Measurements from ENCODE around the gene STMN3.
"Not testable (repeated sequence)": the region's sequence is repeated elsewhere in the genome, so short reads cannot be mapped to it uniquely, and the experiment has no call there.

STMN3 gene

GRCh38 chr20:63678667-63679465 is 25.6 kb upstream of the STMN3 start:
- no peak for DNase-seq (ENCODE audit: extremely low read depth in 1 of 2, low read depth in 1 of 2)

- no peak for DNase-seq (ENCODE audit: extremely low read depth in 1 of 2, low read depth in 1 of 2)
These were observed 24.8 kb upstream of the STMN3 start for GRCh38 chr20:63678071-63678470.

GRCh38 chr20:63675681-63676368 is 22.6 kb upstream of the STMN3 start:
- no peak for DNase-seq (ENCODE audit: extremely low read depth in 1 of 2, low read depth in 1 of 2)

- DNase-seq (ENCODE audit: extremely low read depth in 1 of 2, low read depth in 1 of 2) = no peak
These were observed 20.7 kb upstream of the STMN3 start for GRCh38 chr20:63673951-63674350.

GRCh38 chr20:63672666-63673065 is 19.4 kb upstream of the STMN3 start:
- no peak for DNase-seq (ENCODE audit: extremely low read depth in 1 of 2, low read depth in 1 of 2)

GRCh38 chr20:63671695-63672094 is 18.5 kb upstream of the STMN3 start:
- not testable (repeated sequence) for DNase-seq (ENCODE audit: extremely low read depth in 1 of 2, low read depth in 1 of 2)

GRCh38 chr20:63668351-63668750 is 15.1 kb upstream of the STMN3 start:
- DNase-seq (ENCODE audit: extremely low read depth in 1 of 2, low read depth in 1 of 2) = no peak

GRCh38 chr20:63667858-63668257 is 14.6 kb upstream of the STMN3 start:
- no peak for DNase-seq (ENCODE audit: extremely low read depth in 1 of 2, low read depth in 1 of 2)

- DNase-seq (ENCODE audit: extremely low read depth in 1 of 2, low read depth in 1 of 2) = no peak
These were observed 12.5 kb upstream of the STMN3 start for GRCh38 chr20:63665708-63666107.

GRCh38 chr20:63664861-63665594 is 11.8 kb upstream of the STMN3 start:
- no peak for DNase-seq (ENCODE audit: extremely low read depth in 1 of 2, low read depth in 1 of 2)

GRCh38 chr20:63664143-63664851 is 11.1 kb upstream of the STMN3 start:
- no peak for DNase-seq (ENCODE audit: extremely low read depth in 1 of 2, low read depth in 1 of 2)

GRCh38 chr20:63663332-63664066 is 10.3 kb upstream of the STMN3 start:
- DNase-seq (ENCODE audit: extremely low read depth in 1 of 2, low read depth in 1 of 2) = no peak

GRCh38 chr20:63662813-63663189 is 9.6 kb upstream of the STMN3 start:
- no peak for DNase-seq (ENCODE audit: extremely low read depth in 1 of 2, low read depth in 1 of 2)

- DNase-seq (ENCODE audit: extremely low read depth in 1 of 2, low read depth in 1 of 2) = no peak
These were observed 9.0 kb upstream of the STMN3 start for GRCh38 chr20:63661959-63662812.

- DNase-seq (ENCODE audit: extremely low read depth in 1 of 2, low read depth in 1 of 2) = no peak
These were observed 7.9 kb upstream of the STMN3 start for GRCh38 chr20:63661108-63661507.

- no peak for DNase-seq (ENCODE audit: extremely low read depth in 1 of 2, low read depth in 1 of 2)
These were observed 7.4 kb upstream of the STMN3 start for GRCh38 chr20:63660622-63661021.

- not testable (repeated sequence) for DNase-seq (ENCODE audit: extremely low read depth in 1 of 2, low read depth in 1 of 2)
These were observed 7.0 kb upstream of the STMN3 start for GRCh38 chr20:63660174-63660573.

GRCh38 chr20:63659370-63659769 is 6.1 kb upstream of the STMN3 start:
- DNase-seq (ENCODE audit: extremely low read depth in 1 of 2, low read depth in 1 of 2) = no peak

- no peak for DNase-seq (ENCODE audit: extremely low read depth in 1 of 2, low read depth in 1 of 2)
These were observed 5.5 kb upstream of the STMN3 start for GRCh38 chr20:63658749-63659187.
